Measurements from ENCODE around the gene IL10.
"Not testable (repeated sequence)": the region's sequence is repeated elsewhere in the genome, so short reads cannot be mapped to it uniquely, and the experiment has no call there.

IL10 gene

GRCh38 chr1:206793620-206794019 lies 21.3 kb upstream of the IL10 start:
- DNase-seq (ENCODE audit: low read depth in 2 of 2), result no peak

GRCh38 chr1:206792939-206793607 lies 20.8 kb upstream of the IL10 start:
- DNase-seq (ENCODE audit: low read depth in 2 of 2), result no peak

- no peak for DNase-seq (ENCODE audit: low read depth in 2 of 2)
These were observed 18.4 kb upstream of the IL10 start for GRCh38 chr1:206790502-206791250.

- no peak for DNase-seq (ENCODE audit: low read depth in 2 of 2)
These were observed 16.3 kb upstream of the IL10 start for GRCh38 chr1:206788487-206789050.

GRCh38 chr1:206787891-206788290 lies 15.6 kb upstream of the IL10 start:
- DNase-seq (ENCODE audit: low read depth in 2 of 2), result no peak

- DNase-seq (ENCODE audit: low read depth in 2 of 2), result no peak
These were observed 14.1 kb upstream of the IL10 start for GRCh38 chr1:206786212-206786886.

- no peak for DNase-seq (ENCODE audit: low read depth in 2 of 2)
These were observed 13.0 kb upstream of the IL10 start for GRCh38 chr1:206785182-206785765.

GRCh38 chr1:206784471-206784903 lies 12.2 kb upstream of the IL10 start:
- peak; percentile 85 to 88 for DNase-seq (ENCODE audit: low read depth in 2 of 2)

GRCh38 chr1:206783506-206783905 lies 11.2 kb upstream of the IL10 start:
- no peak for DNase-seq (ENCODE audit: low read depth in 2 of 2)

- no peak for DNase-seq (ENCODE audit: low read depth in 2 of 2)
These were observed 10.2 kb upstream of the IL10 start for GRCh38 chr1:206782448-206782847.

- no peak for DNase-seq (ENCODE audit: low read depth in 2 of 2)
These were observed 7.3 kb upstream of the IL10 start for GRCh38 chr1:206779638-206780037.

- DNase-seq (ENCODE audit: low read depth in 2 of 2), result not testable (repeated sequence)
These were observed 6.6 kb upstream of the IL10 start for GRCh38 chr1:206778911-206779310.

- DNase-seq (ENCODE audit: low read depth in 2 of 2), result no peak
These were observed 5.7 kb upstream of the IL10 start for GRCh38 chr1:206778031-206778430.

- DNase-seq (ENCODE audit: low read depth in 2 of 2), result no peak
These were observed 3.9 kb upstream of the IL10 start for GRCh38 chr1:206776229-206776628.

- no peak for DNase-seq (ENCODE audit: low read depth in 2 of 2)
These were observed 1.8 kb upstream of the IL10 start for GRCh38 chr1:206774093-206774492.

GRCh38 chr1:206771338-206771692 lies 979 bp downstream of the IL10 start:
- DNase-seq (ENCODE audit: low read depth in 2 of 2), result no peak

- DNase-seq (ENCODE audit: low read depth in 2 of 2), result no peak
These were observed 1.6 kb downstream of the IL10 start, which contains the start of gene IL19 for GRCh38 chr1:206770531-206771337. TSS of gene IL19 (plus strand) at chr1:206770773. CDS start at chr1:206836663, 65,890 bp downstream.

- no peak for DNase-seq (ENCODE audit: low read depth in 2 of 2)
These were observed 3.0 kb downstream of the IL10 start for GRCh38 chr1:206769304-206769731.

- no peak for DNase-seq (ENCODE audit: low read depth in 2 of 2)
These were observed 3.6 kb downstream of the IL10 start for GRCh38 chr1:206768472-206769303.

GRCh38 chr1:206766251-206766856 lies 5.9 kb downstream of the IL10 start:
- DNase-seq (ENCODE audit: low read depth in 2 of 2), result peak; percentile 44 to 53
